Bronchial epithelial cell (primary cell): ENCODE measurements around the gene RPGRIP1. TPM values are rescaled to one million over a fixed set of nuclear protein-coding genes. Genes with fewer than 3 reads are reported as not detected.

Source experiments
- DNase-seq: peaks from one replicate; pipeline ENCODE4 v3.0.0-alpha.2; 2010; ENCODE audit warnings: low read depth
- FAIRE-seq: peaks from 2 replicates; lab custom pipeline; 2011; peaks lifted over from hg19 to GRCh38; lab: Jason Lieb, UNC
- H3K27me3 ChIP-seq: 2 replicates; pipeline ENCODE4 v1.5.1; 2011; ENCODE audit warnings: low read length; ENCODE audit not compliant: control insufficient read depth, insufficient read depth
- H3K36me3 ChIP-seq: 2 replicates; pipeline ENCODE4 v1.5.1; 2011; ENCODE audit warnings: low read length; ENCODE audit not compliant: control insufficient read depth, insufficient read depth
- H3K4me3 ChIP-seq: 2 replicates; pipeline ENCODE4 v1.5.1; 2011; ENCODE audit warnings: mild to moderate bottlenecking, low read depth, low read length, control low read depth
- total RNA-seq: library from RNA; depleted of rRNA; stranded (reverse); fragments of >200 nt; gene quantifications from 2 replicates; pipeline ENCODE4 v1.2.1, GENCODE V29; 2014
- TF ChIP-seq, protein P1 (sequence below): IDR thresholded peaks from 2 replicates; pipeline ENCODE4 v1.5.1; 2011; ENCODE audit warnings: mild to moderate bottlenecking, moderate library complexity, low read length, control low read depth, inconsistent platforms; ENCODE audit not compliant: insufficient read depth, severe bottlenecking

Gene RPGRIP1
- total RNA-seq, 1 donor from 2014 or later = not detected

DNA sequence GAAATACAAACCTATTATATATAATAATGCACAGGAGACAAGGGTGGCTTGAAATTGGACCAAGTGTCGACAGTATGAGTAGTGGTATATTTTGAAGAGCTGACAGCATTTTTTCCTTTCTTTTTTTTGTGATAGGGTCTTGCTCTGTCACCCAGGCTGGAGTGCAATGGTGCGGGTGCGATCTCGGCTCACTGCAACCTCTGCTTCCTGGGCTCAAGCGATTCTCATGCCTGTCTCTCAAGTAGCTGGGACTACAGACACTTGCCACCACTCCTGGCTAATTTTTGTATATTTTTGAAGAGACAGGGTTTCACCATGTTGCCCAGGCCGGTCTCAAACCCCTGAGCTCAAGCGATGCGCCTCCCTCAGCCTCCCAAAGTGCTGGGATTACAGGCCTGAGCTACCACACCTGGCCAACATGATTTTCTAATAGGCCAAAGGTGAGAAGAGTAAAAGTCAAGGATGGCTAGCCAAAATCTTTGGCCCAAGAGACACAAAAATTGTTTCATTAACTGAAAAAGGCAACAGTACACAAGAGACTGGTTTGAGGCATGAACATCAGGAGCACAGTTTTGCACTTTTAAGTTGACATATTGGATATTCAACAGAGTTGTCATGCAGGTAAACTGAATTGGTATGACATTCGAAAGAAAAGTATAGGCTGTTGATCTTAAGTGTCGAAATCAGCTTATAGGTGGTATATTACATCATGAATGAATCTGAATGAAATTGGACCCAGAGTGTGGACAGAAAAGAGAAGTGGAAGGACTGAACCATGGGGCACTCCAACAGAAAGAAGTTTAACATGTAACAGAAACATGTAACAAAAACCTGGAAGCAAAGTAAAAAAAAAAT, 23.1 kb upstream of the RPGRIP1 start:
- no peak overlapping the region for H3K4me3 ChIP-seq
- no peak for FAIRE-seq
- no peak for DNase-seq
- no peaks in the 10 kb centered on the region for H3K27me3 ChIP-seq
- peaks cover 10% of the 10 kb centered on the region for H3K36me3 ChIP-seq
- TF ChIP-seq, protein P1, sequence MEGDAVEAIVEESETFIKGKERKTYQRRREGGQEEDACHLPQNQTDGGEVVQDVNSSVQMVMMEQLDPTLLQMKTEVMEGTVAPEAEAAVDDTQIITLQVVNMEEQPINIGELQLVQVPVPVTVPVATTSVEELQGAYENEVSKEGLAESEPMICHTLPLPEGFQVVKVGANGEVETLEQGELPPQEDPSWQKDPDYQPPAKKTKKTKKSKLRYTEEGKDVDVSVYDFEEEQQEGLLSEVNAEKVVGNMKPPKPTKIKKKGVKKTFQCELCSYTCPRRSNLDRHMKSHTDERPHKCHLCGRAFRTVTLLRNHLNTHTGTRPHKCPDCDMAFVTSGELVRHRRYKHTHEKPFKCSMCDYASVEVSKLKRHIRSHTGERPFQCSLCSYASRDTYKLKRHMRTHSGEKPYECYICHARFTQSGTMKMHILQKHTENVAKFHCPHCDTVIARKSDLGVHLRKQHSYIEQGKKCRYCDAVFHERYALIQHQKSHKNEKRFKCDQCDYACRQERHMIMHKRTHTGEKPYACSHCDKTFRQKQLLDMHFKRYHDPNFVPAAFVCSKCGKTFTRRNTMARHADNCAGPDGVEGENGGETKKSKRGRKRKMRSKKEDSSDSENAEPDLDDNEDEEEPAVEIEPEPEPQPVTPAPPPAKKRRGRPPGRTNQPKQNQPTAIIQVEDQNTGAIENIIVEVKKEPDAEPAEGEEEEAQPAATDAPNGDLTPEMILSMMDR = no peak

DNA sequence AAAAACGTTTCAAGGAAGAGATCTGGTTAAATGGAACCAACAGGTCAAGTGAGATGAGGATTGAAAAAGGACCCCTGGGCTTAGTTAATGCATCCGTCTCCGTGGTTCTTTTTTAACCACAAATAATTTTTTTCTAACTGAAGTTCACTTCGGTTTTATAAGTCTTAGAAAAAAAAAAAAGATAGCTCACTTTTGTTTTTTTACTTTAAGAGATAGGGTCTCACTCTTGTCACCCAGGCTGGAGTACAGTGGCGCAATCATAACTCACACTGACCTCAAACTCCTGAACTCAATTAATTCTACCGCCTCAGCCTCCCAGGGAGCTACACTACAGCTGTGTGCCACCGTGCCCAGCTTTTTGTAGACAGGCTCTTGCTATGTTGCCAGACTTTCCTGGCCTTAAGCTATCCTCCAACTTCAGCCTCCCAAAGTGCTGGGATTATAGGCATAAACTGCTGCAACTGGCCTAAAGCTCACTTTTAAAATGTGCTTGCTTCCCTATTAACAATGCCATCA, 22.4 kb upstream of the RPGRIP1 start:
- FAIRE-seq (no peak), DNase-seq (no peak)
- H3K36me3 ChIP-seq = peaks cover 11% of the 10 kb centered on the region
- TF ChIP-seq, protein P1 = no peak
- no peaks in the 10 kb centered on the region for H3K27me3 ChIP-seq
- no peak overlapping the region for H3K4me3 ChIP-seq

DNA sequence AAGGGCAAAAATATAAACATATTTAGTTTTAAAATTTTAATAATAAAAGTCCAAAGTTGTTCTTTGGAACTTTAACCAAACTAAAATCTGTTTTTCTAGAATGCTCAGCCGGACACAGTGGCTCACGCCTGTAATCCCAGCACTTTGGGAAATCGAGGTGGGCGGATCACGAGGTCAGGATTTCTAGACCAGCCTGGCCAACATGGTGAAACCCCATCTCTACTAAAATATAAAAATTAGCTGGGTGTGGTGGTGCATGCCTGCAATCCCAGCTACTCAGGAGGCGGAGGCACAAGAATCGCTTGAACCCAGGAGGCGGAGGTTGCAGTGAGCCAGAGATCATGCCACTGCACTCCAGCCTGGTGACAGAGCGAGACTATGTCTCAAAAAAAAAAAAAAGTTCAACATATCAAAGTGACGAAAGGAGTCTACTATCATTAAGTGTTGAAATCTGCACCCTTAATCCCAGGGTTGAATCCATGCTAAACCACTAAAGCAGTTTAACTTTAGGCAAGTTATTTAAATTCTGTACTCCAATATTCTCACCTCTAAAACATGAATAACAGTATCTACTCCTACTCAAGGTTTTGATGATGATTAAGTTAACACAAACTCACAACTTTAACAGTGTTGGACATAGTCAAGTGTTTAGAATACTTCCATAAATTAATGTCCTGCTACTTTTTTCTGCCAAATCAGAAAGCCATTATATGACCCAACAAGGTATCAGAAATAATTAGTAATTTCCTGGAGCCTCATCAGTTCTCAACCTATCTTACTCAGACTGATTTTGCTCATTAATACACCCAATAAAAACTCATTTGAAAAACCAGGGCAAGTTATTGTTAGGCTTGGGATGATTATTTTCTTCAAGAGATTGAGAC, 21.6 kb upstream of the RPGRIP1 start:
- Histone ChIP-seq H3K27me3 (no peaks in the 10 kb centered on the region), H3K4me3 (no peak overlapping the region), H3K36me3 (peaks cover 14% of the 10 kb centered on the region)
- FAIRE-seq = no peak
- DNase-seq = no peak
- TF ChIP-seq, protein P1 = no peak

DNA sequence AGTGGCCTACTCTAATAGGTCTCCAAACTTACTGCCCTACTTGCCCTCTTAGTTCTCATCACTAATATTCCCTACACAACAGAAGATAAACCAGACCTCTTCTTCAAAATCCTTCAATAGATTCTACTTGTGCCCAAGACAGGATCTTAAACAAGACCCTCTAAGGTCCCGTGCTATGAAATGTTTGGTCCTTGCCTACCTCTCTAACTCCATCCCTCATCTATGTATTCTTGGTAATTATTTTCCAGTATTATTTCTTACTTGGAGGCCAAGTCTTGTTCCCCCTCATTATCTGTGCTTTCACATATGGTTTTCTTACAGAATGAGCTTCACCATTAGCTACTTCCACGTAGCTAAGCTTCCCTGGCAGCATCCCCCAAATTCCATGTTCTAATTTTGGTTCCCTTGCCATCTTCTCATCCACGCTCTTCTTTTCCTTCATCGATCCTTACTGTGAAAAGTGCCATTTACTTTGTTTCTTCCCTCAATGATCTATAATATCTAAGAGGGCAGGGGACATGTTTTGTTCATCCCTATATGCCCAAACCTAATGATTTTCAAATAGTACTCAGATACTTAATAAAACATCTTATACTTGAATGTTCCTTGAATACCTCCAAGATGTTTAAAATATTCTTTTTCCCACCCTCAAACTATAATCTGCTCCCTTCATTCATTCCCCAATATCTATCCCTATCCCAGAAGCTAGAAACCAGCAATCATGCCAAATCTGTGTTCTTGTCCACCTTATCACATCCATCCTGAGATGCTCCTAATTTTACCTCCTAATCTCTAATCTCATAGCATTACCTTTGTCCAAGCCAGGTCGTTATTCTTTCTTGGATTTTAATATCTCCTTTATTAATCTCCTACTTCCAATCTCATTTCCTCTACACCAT, 20.7 kb upstream of the RPGRIP1 start:
- FAIRE-seq (no peak), DNase-seq (no peak)
- peaks cover 16% of the 10 kb centered on the region for H3K36me3 ChIP-seq
- H3K4me3 ChIP-seq = no peak overlapping the region
- no peaks in the 10 kb centered on the region for H3K27me3 ChIP-seq
- TF ChIP-seq, protein P1 = no peak

DNA sequence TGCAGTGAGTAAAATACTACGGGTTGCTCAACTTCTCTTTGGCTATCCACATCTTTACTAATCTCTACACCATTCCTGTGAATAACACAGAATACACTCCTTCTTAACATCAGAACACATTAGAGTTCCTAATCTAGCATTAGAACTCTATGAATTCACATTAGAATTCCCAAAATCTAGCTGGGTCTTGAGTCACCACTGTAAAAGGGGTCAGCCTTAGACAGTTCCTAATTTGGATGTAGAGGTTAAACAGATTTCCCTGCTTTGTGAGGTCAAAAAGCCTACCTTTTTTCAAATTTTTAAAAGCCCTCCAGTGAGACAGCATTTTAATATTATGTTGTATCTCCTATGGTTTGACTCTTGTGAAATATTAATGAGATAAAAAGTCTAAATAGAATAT, 18.1 kb upstream of the RPGRIP1 start:
- H3K36me3 ChIP-seq = peaks cover 13% of the 10 kb centered on the region
- FAIRE-seq = no peak
- TF ChIP-seq, protein P1 = no peak

More for the DNA sequence above, 18.1 kb upstream of the RPGRIP1 start:
- DNase-seq = no peak
- no peaks in the 10 kb centered on the region for H3K27me3 ChIP-seq
- H3K4me3 ChIP-seq = no peak overlapping the region
